H1 (cell line): ENCODE results near the gene AGPAT2.
"Not testable (repeated sequence)": the region's sequence is repeated elsewhere in the genome, so short reads cannot be mapped to it uniquely, and the experiment has no call there.

Experiments used
- ASH2L ChIP-seq: fragments of 200-600, 300-600 bp; sonication (generic); IDR thresholded peaks from one replicate; pipeline ENCODE4 v1.7.1; 2017; ENCODE audit warnings: low read length
- CHD2 ChIP-seq: IDR thresholded peaks from 2 replicates; pipeline ENCODE4 v1.6.1; 2012; ENCODE audit warnings: low read length, improper control_type of control experiment
- EP300 ChIP-seq, 2 experiments: IDR thresholded peaks; 1 replicate in 1 of 2; 2 replicates in 1 of 2; pipeline ENCODE4 v1.6.1; 2011 to 2012; ENCODE audit warnings: low read depth in 2 of 2, low read length in 2 of 2, mild to moderate bottlenecking in 2 of 2, borderline replicate concordance in 1 of 2, inconsistent platforms in 1 of 2, moderate library complexity in 1 of 2
- NRF1 ChIP-seq: IDR thresholded peaks from 2 replicates; pipeline ENCODE4 v1.6.1; 2011; ENCODE audit warnings: mild to moderate bottlenecking, low read depth, low read length, improper control_type of control experiment
- POLR2A ChIP-seq, 2 experiments: IDR thresholded peaks; 1 replicate in 1 of 2; 2 replicates in 1 of 2; pipeline ENCODE4 v1.6.1; 2011; ENCODE audit warnings: low read depth in 2 of 2, low read length in 2 of 2, mild to moderate bottlenecking in 2 of 2; ENCODE audit errors: control extremely low read depth in 1 of 2
- TF ChIP-seq, protein P1 (sequence below): IDR thresholded peaks from 2 replicates; pipeline ENCODE4 v1.6.1; 2011; ENCODE audit warnings: low read depth, mild to moderate bottlenecking, low read length; ENCODE audit not compliant: insufficient read depth
- TF ChIP-seq, protein P2 (sequence below): fragments of 300-600 bp; sonication (generic); IDR thresholded peaks from 2 replicates; pipeline ENCODE4 v1.7.1; 2012; ENCODE audit warnings: low read length, moderate library complexity, mild to moderate bottlenecking, inconsistent platforms; ENCODE audit not compliant: insufficient replicate concordance

DNA sequence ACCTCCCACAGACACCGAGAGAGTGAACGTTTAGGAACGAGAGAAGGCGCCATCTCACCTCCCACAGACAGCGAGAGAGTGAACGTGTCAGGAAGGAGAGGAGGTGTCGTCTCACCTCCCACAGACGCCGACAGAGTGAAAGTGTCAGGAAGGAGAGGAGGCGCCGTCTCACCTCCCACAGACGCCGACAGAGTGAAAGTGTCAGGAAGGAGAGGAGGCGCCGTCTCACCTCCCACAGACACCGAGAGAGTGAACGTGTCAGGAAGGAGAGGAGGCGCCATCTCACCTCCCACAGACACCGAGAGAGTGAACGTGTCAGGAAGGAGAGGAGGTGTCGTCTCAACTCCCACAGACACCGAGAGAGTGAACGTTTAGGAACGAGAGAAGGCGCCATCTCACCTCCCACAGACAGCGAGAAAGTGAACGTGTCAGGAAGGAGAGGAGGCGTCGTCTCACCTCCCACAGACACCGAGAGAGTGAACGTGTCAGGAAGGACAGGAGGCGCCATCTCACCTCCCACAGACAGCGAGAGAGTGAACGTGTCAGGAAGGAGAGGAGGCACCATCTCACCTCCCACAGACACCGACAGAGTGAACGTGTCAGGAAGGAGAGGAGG, 54.7 kb downstream of the AGPAT2 start:
- TF ChIP-seq POLR2A (IDR thresholded peaks at IDR 0.05; ENCODE audit: control extremely low read depth in 1 of 2, low read depth in 2 of 2, low read length in 2 of 2); EP300 (IDR thresholded peaks at IDR 0.05; ENCODE audit: borderline replicate concordance in 1 of 2, low read depth in 2 of 2, low read length in 2 of 2); CHD2; ASH2L; NRF1: not testable (repeated sequence)
- TF ChIP-seq, protein P1, sequence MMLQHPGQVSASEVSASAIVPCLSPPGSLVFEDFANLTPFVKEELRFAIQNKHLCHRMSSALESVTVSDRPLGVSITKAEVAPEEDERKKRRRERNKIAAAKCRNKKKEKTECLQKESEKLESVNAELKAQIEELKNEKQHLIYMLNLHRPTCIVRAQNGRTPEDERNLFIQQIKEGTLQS, result not testable (repeated sequence)
- TF ChIP-seq, protein P2, sequence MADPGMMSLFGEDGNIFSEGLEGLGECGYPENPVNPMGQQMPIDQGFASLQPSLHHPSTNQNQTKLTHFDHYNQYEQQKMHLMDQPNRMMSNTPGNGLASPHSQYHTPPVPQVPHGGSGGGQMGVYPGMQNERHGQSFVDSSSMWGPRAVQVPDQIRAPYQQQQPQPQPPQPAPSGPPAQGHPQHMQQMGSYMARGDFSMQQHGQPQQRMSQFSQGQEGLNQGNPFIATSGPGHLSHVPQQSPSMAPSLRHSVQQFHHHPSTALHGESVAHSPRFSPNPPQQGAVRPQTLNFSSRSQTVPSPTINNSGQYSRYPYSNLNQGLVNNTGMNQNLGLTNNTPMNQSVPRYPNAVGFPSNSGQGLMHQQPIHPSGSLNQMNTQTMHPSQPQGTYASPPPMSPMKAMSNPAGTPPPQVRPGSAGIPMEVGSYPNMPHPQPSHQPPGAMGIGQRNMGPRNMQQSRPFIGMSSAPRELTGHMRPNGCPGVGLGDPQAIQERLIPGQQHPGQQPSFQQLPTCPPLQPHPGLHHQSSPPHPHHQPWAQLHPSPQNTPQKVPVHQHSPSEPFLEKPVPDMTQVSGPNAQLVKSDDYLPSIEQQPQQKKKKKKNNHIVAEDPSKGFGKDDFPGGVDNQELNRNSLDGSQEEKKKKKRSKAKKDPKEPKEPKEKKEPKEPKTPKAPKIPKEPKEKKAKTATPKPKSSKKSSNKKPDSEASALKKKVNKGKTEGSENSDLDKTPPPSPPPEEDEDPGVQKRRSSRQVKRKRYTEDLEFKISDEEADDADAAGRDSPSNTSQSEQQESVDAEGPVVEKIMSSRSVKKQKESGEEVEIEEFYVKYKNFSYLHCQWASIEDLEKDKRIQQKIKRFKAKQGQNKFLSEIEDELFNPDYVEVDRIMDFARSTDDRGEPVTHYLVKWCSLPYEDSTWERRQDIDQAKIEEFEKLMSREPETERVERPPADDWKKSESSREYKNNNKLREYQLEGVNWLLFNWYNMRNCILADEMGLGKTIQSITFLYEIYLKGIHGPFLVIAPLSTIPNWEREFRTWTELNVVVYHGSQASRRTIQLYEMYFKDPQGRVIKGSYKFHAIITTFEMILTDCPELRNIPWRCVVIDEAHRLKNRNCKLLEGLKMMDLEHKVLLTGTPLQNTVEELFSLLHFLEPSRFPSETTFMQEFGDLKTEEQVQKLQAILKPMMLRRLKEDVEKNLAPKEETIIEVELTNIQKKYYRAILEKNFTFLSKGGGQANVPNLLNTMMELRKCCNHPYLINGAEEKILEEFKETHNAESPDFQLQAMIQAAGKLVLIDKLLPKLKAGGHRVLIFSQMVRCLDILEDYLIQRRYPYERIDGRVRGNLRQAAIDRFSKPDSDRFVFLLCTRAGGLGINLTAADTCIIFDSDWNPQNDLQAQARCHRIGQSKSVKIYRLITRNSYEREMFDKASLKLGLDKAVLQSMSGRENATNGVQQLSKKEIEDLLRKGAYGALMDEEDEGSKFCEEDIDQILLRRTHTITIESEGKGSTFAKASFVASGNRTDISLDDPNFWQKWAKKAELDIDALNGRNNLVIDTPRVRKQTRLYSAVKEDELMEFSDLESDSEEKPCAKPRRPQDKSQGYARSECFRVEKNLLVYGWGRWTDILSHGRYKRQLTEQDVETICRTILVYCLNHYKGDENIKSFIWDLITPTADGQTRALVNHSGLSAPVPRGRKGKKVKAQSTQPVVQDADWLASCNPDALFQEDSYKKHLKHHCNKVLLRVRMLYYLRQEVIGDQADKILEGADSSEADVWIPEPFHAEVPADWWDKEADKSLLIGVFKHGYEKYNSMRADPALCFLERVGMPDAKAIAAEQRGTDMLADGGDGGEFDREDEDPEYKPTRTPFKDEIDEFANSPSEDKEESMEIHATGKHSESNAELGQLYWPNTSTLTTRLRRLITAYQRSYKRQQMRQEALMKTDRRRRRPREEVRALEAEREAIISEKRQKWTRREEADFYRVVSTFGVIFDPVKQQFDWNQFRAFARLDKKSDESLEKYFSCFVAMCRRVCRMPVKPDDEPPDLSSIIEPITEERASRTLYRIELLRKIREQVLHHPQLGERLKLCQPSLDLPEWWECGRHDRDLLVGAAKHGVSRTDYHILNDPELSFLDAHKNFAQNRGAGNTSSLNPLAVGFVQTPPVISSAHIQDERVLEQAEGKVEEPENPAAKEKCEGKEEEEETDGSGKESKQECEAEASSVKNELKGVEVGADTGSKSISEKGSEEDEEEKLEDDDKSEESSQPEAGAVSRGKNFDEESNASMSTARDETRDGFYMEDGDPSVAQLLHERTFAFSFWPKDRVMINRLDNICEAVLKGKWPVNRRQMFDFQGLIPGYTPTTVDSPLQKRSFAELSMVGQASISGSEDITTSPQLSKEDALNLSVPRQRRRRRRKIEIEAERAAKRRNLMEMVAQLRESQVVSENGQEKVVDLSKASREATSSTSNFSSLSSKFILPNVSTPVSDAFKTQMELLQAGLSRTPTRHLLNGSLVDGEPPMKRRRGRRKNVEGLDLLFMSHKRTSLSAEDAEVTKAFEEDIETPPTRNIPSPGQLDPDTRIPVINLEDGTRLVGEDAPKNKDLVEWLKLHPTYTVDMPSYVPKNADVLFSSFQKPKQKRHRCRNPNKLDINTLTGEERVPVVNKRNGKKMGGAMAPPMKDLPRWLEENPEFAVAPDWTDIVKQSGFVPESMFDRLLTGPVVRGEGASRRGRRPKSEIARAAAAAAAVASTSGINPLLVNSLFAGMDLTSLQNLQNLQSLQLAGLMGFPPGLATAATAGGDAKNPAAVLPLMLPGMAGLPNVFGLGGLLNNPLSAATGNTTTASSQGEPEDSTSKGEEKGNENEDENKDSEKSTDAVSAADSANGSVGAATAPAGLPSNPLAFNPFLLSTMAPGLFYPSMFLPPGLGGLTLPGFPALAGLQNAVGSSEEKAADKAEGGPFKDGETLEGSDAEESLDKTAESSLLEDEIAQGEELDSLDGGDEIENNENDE, result not testable (repeated sequence)
